TTC549 (cell line): ENCODE results near the gene DCBLD1.

Experiments
- FAIRE-seq: peaks from 2 replicates; lab custom pipeline; 2012; peaks lifted over from hg19 to GRCh38; lab: Jason Lieb, UNC

DCBLD1 gene

GRCh38 chr6:117472667-117473066 lies 9.8 kb upstream of the DCBLD1 start:
- no peak for FAIRE-seq

DNA sequence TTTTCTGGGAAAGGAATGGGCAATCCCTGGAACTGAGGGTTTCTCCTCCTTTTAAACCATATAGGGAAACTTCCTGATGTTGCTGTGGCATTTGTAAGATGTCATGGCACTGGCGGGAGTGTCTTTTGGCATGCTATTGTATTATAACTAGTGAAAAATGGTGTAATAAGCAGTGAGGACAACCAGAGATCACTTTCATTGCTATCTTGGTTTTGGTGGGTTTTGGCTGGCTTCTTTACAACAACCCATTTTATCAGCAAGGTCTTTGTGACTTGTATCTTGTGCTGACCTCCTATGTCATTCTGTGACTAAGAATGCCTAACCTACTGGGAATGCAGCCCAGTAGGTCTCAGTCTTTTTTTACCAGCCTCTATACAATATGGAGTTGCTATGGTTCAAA lies 9.1 kb upstream of the DCBLD1 start:
- FAIRE-seq, result no peak

DNA sequence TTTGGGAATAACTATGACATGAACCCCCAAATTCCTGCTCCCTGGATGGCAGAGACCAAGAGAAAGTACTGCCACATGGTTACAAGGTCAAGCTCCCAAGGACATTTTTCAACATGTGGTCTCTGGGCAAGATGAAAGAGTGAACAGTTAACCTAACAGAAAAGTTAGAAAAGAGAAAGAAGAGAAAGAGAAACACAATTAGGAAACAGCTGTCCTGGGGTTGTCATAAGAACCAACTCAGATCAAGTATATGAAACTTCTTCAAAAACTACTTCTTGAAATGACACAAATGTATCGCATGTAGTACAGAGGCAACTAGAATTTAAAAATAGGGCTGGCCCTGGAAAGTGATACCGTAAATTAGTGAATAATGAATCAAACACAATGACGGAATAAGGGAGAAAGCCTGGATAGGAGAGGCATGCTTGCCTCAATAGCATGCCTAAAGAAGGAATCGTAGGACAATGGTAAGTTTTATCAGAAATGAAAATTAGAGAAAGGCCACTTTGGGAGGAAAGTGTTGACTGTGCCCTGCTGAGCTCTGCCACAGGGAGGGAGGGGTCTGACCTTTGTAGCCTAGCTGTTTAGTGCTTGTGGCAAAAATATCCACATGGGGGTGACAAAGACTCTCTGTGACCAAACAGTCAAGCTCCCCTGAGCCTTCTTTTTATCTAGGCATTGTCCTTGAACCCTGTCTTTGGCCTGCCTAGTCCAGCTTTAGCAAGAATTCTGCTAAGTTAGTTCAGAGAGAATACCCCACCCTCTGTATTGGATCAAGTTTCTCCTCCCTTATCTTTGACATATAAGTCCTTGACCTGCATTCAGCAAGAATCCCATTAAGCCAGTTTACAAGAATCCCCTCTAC lies 4.3 kb upstream of the DCBLD1 start:
- no peak for FAIRE-seq

DNA sequence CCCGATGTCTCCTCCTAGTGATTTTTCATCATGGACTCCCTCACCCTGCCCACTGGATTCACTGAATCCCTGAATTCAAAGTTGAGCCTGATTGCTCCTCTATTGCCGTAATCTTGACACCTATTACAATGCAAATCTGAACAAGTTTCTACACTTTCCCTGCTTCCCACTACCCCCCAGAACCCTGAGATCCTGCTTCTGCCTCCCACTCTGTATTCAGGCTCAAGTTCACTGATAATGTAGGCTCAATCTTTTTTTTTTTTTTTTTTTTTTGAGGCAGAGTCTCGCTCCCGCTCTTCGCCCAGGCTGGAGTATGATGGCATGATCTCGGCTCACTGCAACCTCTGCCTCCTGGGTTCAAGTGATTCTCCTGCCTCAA lies 3.6 kb upstream of the DCBLD1 start:
- no peak for FAIRE-seq

GRCh38 chr6:117480651-117481050 lies 1.8 kb upstream of the DCBLD1 start:
- FAIRE-seq, result no peak

GRCh38 chr6:117481278-117481925 lies 1.1 kb upstream of the DCBLD1 start:
- FAIRE-seq, result no peak

DNA sequence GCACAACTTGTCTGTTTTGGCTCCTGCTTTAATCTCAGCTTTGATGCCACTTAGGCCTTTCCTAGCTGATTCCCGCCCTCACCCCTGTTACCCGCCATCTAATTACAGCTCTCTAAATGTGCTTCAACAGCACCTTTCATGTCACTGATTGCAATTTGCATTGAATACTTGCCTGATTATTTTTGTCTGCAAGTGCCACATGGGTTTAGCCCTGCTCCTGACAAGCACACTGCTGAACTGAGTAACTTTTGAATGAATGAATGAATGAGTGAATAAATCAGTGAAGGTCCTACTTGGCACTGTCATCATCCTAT lies 591 bp upstream of the DCBLD1 start:
- no peak for FAIRE-seq

GRCh38 chr6:117483004-117483644 lies 650 bp downstream of the DCBLD1 start:
- no peak for FAIRE-seq

DNA sequence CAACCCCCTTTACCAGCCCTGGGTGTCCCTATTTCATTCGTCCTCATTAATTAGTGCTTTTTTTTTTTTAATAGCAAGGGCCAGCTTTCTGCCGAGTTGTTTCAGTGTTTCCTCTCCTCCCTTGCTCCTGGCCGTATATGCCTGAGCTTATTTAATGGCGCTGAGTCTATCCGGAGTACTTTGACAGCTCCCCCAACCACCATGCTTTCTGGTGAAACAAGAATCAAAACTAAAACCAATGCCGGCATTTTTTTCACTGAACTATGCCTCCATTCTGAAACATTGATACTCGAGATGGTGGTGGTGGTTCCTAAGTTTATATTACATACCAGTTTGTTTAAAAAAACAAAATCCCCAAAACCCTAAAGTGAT lies 1.2 kb downstream of the DCBLD1 start:
- no peak for FAIRE-seq

GRCh38 chr6:117484052-117484646 lies 1.7 kb downstream of the DCBLD1 start:
- FAIRE-seq, result no peak

- FAIRE-seq, result no peak
Measured at GRCh38 chr6:117485433-117485832, 3.0 kb downstream of the DCBLD1 start.

- FAIRE-seq, result no peak
Measured at GRCh38 chr6:117487821-117488220, 5.3 kb downstream of the DCBLD1 start.

DNA sequence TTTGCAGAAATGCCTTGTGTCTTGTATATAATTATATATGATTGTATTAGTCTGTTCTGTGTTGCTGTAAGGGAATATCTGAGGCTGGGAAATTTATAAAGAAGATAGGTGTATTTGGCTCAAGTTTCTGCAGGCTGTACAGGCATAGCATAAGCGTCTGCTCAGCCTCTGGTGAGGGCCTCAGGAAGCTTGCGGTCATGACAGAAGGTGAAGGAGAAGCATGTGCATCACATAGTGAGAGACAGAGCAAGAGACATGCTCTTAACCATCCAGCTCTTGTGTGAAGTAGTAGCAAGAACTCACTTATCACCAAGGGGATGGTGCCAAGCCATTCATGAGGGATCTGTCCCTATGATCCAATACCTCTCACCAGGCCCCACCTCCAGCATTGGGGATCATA lies 6.5 kb downstream of the DCBLD1 start:
- FAIRE-seq, result no peak

DNA sequence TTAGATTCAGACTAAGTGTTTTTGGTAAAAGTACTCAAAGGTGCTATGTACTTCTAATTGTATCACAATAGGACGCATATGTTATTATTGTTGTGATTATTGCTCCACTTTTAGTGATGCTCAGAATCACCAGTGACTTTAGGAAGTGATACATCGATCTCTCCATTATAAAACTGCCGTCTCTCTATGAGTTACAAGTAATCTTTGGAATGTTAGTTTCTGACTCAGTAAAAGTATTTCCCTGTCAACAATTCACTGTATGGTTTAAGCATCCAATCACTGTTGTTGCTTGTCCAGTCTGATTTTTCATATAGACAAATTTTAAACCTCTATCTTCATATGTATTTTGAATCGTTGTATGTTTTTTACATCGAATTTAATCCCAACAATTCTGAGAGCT lies 9.4 kb downstream of the DCBLD1 start:
- no peak for FAIRE-seq

GRCh38 chr6:117493470-117493869 lies 11.0 kb downstream of the DCBLD1 start:
- FAIRE-seq, result no peak

- no peak for FAIRE-seq
Measured at GRCh38 chr6:117494283-117494682, 11.8 kb downstream of the DCBLD1 start.

- FAIRE-seq, result no peak
Measured at GRCh38 chr6:117494694-117495318, 12.3 kb downstream of the DCBLD1 start.

DNA sequence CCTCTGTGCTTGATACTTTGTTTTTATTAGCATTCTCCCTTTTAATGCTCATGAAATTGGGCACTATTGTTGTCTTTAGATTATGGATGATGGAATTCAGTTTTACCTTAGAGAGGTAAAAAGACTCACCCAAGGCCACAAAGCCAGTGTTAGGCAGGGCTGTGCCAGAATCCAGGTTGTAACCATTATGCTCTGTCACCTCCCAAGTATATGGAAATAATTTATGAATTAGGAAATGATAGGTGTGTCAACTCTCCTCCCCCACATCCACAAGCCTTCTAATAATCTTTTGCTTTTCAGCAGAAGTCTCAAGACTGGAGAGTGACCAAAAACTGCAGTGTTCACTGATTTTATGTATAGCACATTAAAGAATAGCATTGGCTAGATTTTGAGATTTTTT lies 13.0 kb downstream of the DCBLD1 start:
- FAIRE-seq, result no peak

DNA sequence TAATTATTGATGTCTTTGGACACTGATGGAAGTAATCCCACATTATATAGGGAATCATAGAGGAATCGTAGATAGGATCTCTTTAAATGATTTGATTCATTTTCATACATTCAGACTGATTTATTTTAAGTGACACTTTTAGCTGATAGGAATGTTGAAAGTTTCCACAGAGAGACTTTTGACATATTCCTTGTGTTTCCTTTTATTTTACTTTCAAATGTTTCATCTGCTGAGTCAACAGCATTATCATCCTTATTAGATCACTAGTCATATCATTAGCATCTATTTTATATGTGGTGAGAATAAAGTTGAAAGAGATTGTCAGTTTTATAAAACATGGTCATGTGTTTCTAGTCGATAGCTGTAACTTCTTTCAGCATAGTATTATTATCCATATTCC lies 13.4 kb downstream of the DCBLD1 start:
- FAIRE-seq, result no peak

DNA sequence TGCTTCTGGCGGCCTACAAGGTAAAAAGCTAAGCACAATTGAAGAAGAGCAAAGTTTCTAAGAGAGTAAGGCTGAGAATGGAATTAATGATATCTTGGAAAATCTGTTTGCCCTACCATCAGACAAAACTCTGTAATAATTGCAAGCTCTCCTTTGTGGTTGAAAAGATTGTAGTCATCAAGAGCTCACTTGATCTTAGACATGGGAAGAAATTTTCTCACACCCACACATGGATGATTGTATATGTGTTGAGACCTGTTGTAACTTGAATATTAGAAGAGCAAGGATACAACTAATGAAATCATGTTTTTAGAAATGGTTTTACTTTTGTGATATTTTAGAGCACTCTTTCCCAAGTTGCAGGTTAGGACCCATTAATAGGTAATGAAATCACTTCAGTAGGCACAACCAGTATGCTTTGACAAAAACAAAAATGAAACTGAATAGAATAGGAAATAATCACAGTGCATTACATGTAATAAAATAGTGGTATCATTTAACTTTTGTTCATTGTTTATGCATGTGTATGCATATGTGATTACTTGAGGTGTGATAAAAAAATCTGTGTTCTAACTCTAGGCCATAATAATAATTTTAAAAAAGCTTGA lies 14.0 kb downstream of the DCBLD1 start:
- no peak for FAIRE-seq

GRCh38 chr6:117497237-117497636 lies 14.8 kb downstream of the DCBLD1 start:
- FAIRE-seq, result no peak

GRCh38 chr6:117498159-117498558 lies 15.7 kb downstream of the DCBLD1 start:
- FAIRE-seq, result no peak
